ENCODE data around the gene VGLL1.

DNA sequence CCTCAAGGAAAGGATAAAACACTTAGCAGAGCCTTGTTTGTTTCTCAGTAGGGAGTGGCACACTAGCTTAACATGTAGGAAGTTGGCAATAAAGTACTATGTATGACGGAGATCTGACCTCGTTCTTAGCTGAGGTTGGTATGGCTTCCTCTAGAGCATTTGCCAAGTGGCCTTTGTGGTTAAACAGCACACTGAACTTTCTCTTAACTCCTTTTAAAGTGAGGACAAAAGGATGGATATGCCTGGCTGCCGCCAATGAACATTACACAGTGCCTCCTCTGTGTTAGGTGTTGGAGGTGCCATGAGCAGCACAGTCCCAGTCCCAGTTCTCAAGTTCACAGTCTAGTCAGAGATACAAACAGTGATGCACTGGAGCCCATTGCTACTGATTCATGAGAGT is 54.4 kb downstream of the VGLL1 start:
- TF ChIP-seq POLR2AphosphoS5 (IDR thresholded peaks at IDR 0.05; ENCODE audit: low read depth) (no peak), SPI1 (IDR thresholded peaks at IDR 0.05; ENCODE audit: borderline replicate concordance, low read depth) (no peak), GABPA (IDR thresholded peaks at IDR 0.05; ENCODE audit: low read depth) (no peak)
- TF ChIP-seq, protein P1, sequence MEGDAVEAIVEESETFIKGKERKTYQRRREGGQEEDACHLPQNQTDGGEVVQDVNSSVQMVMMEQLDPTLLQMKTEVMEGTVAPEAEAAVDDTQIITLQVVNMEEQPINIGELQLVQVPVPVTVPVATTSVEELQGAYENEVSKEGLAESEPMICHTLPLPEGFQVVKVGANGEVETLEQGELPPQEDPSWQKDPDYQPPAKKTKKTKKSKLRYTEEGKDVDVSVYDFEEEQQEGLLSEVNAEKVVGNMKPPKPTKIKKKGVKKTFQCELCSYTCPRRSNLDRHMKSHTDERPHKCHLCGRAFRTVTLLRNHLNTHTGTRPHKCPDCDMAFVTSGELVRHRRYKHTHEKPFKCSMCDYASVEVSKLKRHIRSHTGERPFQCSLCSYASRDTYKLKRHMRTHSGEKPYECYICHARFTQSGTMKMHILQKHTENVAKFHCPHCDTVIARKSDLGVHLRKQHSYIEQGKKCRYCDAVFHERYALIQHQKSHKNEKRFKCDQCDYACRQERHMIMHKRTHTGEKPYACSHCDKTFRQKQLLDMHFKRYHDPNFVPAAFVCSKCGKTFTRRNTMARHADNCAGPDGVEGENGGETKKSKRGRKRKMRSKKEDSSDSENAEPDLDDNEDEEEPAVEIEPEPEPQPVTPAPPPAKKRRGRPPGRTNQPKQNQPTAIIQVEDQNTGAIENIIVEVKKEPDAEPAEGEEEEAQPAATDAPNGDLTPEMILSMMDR (IDR thresholded peaks at IDR 0.05; ENCODE audit: insufficient read depth, low read length): no peak
- TF ChIP-seq, protein P2, sequence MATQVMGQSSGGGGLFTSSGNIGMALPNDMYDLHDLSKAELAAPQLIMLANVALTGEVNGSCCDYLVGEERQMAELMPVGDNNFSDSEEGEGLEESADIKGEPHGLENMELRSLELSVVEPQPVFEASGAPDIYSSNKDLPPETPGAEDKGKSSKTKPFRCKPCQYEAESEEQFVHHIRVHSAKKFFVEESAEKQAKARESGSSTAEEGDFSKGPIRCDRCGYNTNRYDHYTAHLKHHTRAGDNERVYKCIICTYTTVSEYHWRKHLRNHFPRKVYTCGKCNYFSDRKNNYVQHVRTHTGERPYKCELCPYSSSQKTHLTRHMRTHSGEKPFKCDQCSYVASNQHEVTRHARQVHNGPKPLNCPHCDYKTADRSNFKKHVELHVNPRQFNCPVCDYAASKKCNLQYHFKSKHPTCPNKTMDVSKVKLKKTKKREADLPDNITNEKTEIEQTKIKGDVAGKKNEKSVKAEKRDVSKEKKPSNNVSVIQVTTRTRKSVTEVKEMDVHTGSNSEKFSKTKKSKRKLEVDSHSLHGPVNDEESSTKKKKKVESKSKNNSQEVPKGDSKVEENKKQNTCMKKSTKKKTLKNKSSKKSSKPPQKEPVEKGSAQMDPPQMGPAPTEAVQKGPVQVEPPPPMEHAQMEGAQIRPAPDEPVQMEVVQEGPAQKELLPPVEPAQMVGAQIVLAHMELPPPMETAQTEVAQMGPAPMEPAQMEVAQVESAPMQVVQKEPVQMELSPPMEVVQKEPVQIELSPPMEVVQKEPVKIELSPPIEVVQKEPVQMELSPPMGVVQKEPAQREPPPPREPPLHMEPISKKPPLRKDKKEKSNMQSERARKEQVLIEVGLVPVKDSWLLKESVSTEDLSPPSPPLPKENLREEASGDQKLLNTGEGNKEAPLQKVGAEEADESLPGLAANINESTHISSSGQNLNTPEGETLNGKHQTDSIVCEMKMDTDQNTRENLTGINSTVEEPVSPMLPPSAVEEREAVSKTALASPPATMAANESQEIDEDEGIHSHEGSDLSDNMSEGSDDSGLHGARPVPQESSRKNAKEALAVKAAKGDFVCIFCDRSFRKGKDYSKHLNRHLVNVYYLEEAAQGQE (IDR thresholded peaks at IDR 0.05; ENCODE audit: insufficient replicate concordance, low read depth): no peak
